Limb (tissue), 2 donors: ENCODE results near the gene MACF1.
"Not testable (repeated sequence)": the region's sequence is repeated elsewhere in the genome, so short reads cannot be mapped to it uniquely, and the experiment has no call there.

Experiments
- DNase-seq, 2 donors: peaks; one replicate each; pipeline ENCODE4 v3.0.0-alpha.2; 2016; ENCODE audit errors: extremely low spot score in 2 of 2

Gene MACF1

GRCh38 chr1:39204441-39205081, at the start of gene MACF1:
TSS of gene MACF1 (plus strand) at chr1:39204695. CDS start at chr1:39205023, 328 bp downstream.
- peak; percentile 64 to 84 for DNase-seq

GRCh38 chr1:39157304-39157703, 47.2 kb upstream of the MACF1 start:
- DNase-seq, result no peak

GRCh38 chr1:39158327-39159086, 46.0 kb upstream of the MACF1 start:
- peak in 1 of 2 donors; percentile 52 for DNase-seq

- no peak for DNase-seq
Observed at GRCh38 chr1:39159224-39160036, 45.1 kb upstream of the MACF1 start.

GRCh38 chr1:39160703-39161102, 43.8 kb upstream of the MACF1 start:
- no peak for DNase-seq

GRCh38 chr1:39161811-39162210, 42.7 kb upstream of the MACF1 start:
- DNase-seq, result not testable (repeated sequence)

GRCh38 chr1:39163469-39163868, 41.0 kb upstream of the MACF1 start:
- no peak for DNase-seq

GRCh38 chr1:39164256-39164655, 40.2 kb upstream of the MACF1 start:
- no peak for DNase-seq

GRCh38 chr1:39165049-39165448, 39.4 kb upstream of the MACF1 start:
- no peak for DNase-seq

GRCh38 chr1:39165488-39165887, 39.0 kb upstream of the MACF1 start:
- no peak for DNase-seq

- DNase-seq, result no peak
Observed at GRCh38 chr1:39167632-39168209, 36.8 kb upstream of the MACF1 start.

- no peak for DNase-seq
Observed at GRCh38 chr1:39168301-39169080, 36.0 kb upstream of the MACF1 start.

- peak; percentile 48 to 55 for DNase-seq
Observed at GRCh38 chr1:39170731-39171667, 33.5 kb upstream of the MACF1 start.

GRCh38 chr1:39173119-39173994, 31.1 kb upstream of the MACF1 start:
- DNase-seq, result no peak

GRCh38 chr1:39173995-39174380, 30.5 kb upstream of the MACF1 start:
- no peak for DNase-seq

GRCh38 chr1:39174390-39175081, 30.0 kb upstream of the MACF1 start:
- DNase-seq, result no peak

GRCh38 chr1:39177706-39178105, 26.8 kb upstream of the MACF1 start:
- DNase-seq, result no peak
